HepG2 (cell line): ENCODE measurements around the gene ING5. TPM values are rescaled to one million over a fixed set of nuclear protein-coding genes. Genes with fewer than 3 reads are reported as not detected.
A peak's percentile ranks its signal among the peaks of the same experiment; 100 is the strongest.

ENCODE experiments used
- HOXA5 ChIP-seq: sonication (generic); formaldehyde crosslinking; IDR thresholded peaks from 2 replicates; pipeline ENCODE4 v1.4.0; 2020; ENCODE audit warnings: missing genetic modification reagents
- MXD3 ChIP-seq: IDR thresholded peaks from 2 replicates; pipeline ENCODE4 v1.6.1; 2016; ENCODE audit warnings: mild to moderate bottlenecking, missing biosample characterization, missing genetic modification reagents
- NFKB2 ChIP-seq: sonication (generic); formaldehyde crosslinking; IDR thresholded peaks from 2 replicates; pipeline ENCODE4 v1.4.0; 2020; ENCODE audit warnings: missing genetic modification reagents, borderline replicate concordance
- TCF12 ChIP-seq, 2 experiments: fragments of 450-650 bp in 1 of 2; sonication (generic) in 1 of 2; formaldehyde crosslinking in 1 of 2; IDR thresholded peaks; 2 replicates each; pipeline versions ENCODE4 v1.6.1 to v1.8.0; 2017 to 2022; ENCODE audit warnings: antibody characterized with exemption in 1 of 2, mild to moderate bottlenecking in 1 of 2, missing genetic modification reagents in 1 of 2, moderate library complexity in 1 of 2
- ZBTB40 ChIP-seq, 2 experiments: fragments of 450-650 bp in 1 of 2; sonication (generic) in 1 of 2; formaldehyde crosslinking in 1 of 2; IDR thresholded peaks; 2 replicates each; pipeline versions ENCODE4 v1.6.1 to v1.8.0; 2016 to 2022; ENCODE audit warnings: antibody characterized with exemption in 1 of 2, mild to moderate bottlenecking in 1 of 2, missing genetic modification reagents in 1 of 2
- ZFP36L2 ChIP-seq: sonication (generic); formaldehyde crosslinking; IDR thresholded peaks from 2 replicates; pipeline ENCODE4 v1.4.0; 2020; ENCODE audit warnings: missing genetic modification reagents
- ZNF354B ChIP-seq: sonication (generic); formaldehyde crosslinking; IDR thresholded peaks from 2 replicates; pipeline ENCODE4 v1.8.0; 2022; ENCODE audit warnings: mild to moderate bottlenecking, missing genetic modification reagents
- ZNF382 ChIP-seq: sonication (generic); formaldehyde crosslinking; IDR thresholded peaks from 2 replicates; pipeline ENCODE4 v1.5.0; 2020; ENCODE audit warnings: missing genetic modification reagents, mild to moderate bottlenecking, borderline replicate concordance
- ZUFSP ChIP-seq: sonication (generic); formaldehyde crosslinking; IDR thresholded peaks from 2 replicates; pipeline ENCODE4 v1.9.0; 2021; ENCODE audit warnings: missing genetic modification reagents, mild to moderate bottlenecking, borderline replicate concordance
- polyA plus RNA-seq, 8 experiments: library from polyadenylated mRNA; depleted of rRNA in 3 of 8; stranded (reverse) in 7 of 8; unstranded in 1 of 8; fragments of >200 nt; fragmentation: Illumina TruSeq in 4 of 8; extraction: Trizol in 4 of 8; gene quantifications; 2 replicates each; pipeline versions ENCODE4 v1.2.1 to v1.2.3, GENCODE V29; 2011 to 2016; ENCODE audit warnings: low read depth in 4 of 8, missing spikeins in 1 of 8, mixed read lengths in 1 of 8; ENCODE audit not compliant: insufficient read depth in 1 of 8
- total RNA-seq, 5 experiments: library from RNA; depleted of rRNA; stranded (reverse); fragments of >200 nt; fragmentation: Illumina TruSeq; extraction: Trizol; gene quantifications; 2 replicates each; pipeline ENCODE4 v1.2.3, GENCODE V29; 2016; ENCODE audit warnings: low read depth in 1 of 5
- TF ChIP-seq, protein P1 (sequence below): sonication (generic); formaldehyde crosslinking; IDR thresholded peaks from 2 replicates; pipeline ENCODE4 v1.5.0; 2020; ENCODE audit warnings: mild to moderate bottlenecking, missing genetic modification reagents
- TF ChIP-seq, protein P2 (sequence below): sonication (generic); formaldehyde crosslinking; IDR thresholded peaks from 2 replicates; pipeline ENCODE4 v1.4.0; 2020; ENCODE audit warnings: mild to moderate bottlenecking, missing genetic modification reagents
- TF ChIP-seq, protein P3 (sequence below): sonication (generic); formaldehyde crosslinking; IDR thresholded peaks from 2 replicates; pipeline ENCODE4 v1.4.0; 2020; ENCODE audit warnings: missing genetic modification reagents

Gene ING5
- total and polyA plus RNA-seq, 2 of the 13 experiments (the other 11 are each of a cell fraction or from before 2014, with no cell fraction given), result 61.9 to 71.9 TPM

DNA sequence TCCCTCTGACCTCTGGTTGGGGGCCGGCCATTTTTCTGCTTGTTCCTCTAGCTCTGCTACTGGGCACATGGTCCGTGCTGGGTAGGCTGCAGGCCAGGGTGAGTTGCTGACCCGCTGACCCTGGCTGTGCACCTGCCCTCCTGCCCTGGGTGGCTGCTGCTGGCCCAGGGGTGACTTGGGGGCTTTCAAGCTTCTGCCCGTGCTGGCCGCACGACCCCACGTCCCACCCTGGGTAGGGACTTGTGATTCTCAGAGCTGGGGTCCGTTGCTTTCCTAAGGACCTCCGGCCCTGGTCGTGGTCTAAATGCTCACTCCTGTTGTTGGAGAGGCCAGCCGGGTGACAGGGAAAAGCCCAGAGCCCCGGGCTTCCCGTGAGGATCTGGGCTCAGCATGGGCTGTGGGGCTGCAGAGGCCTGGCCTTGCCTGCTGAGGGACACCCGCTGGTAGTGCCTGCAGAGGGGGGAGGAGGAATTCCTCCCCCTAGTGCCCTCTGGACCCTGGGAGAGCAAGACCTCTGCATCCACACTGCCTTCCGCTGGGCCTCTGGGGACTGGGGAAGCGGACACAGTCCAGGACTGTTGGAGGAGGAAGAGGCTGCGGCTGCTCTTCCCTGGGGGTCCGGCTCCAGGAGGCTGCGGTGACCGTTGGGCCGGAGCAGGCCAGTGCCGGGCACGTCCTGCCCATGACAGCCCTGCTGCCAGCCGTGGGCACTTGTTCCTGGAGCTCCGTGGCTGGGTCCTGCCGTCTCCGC lies 68.5 kb downstream of the ING5 start (continued):
- TF ChIP-seq ZUFSP (CRISPR knock-in tag) (no peak), HOXA5 (CRISPR knock-in tag) (peak; percentile 80), ZBTB40 (IDR thresholded peaks at IDR 0.05) (no peak), ZBTB40 (CRISPR knock-in tag; IDR thresholded peaks at IDR 0.05) (peak; percentile 61; the same call in 1 of the 2 replicates), ZNF382 (CRISPR knock-in tag) (no peak), NFKB2 (peak; percentile 93), ZNF354B (CRISPR knock-in tag) (no peak), ZFP36L2 (0 out of 2 replicates have a peak, but pooled peaks have one; percentile 89), MXD3 (CRISPR knock-in tag) (peak; percentile 80), TCF12 (IDR thresholded peaks at IDR 0.05) (no peak), TCF12 (CRISPR knock-in tag; IDR thresholded peaks at IDR 0.05) (peak; percentile 42; the same call in 1 of the 2 replicates)
- TF ChIP-seq, protein P1, sequence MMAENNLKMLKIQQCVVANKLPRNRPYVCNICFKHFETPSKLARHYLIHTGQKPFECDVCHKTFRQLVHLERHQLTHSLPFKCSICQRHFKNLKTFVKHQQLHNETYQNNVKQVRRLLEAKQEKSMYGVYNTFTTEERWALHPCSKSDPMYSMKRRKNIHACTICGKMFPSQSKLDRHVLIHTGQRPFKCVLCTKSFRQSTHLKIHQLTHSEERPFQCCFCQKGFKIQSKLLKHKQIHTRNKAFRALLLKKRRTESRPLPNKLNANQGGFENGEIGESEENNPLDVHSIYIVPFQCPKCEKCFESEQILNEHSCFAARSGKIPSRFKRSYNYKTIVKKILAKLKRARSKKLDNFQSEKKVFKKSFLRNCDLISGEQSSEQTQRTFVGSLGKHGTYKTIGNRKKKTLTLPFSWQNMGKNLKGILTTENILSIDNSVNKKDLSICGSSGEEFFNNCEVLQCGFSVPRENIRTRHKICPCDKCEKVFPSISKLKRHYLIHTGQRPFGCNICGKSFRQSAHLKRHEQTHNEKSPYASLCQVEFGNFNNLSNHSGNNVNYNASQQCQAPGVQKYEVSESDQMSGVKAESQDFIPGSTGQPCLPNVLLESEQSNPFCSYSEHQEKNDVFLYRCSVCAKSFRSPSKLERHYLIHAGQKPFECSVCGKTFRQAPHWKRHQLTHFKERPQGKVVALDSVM (CRISPR knock-in tag), result no peak; the same call in none of the 2 replicates
- TF ChIP-seq, protein P2, sequence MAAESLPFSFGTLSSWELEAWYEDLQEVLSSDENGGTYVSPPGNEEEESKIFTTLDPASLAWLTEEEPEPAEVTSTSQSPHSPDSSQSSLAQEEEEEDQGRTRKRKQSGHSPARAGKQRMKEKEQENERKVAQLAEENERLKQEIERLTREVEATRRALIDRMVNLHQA (CRISPR knock-in tag), result no peak
- TF ChIP-seq, protein P3, sequence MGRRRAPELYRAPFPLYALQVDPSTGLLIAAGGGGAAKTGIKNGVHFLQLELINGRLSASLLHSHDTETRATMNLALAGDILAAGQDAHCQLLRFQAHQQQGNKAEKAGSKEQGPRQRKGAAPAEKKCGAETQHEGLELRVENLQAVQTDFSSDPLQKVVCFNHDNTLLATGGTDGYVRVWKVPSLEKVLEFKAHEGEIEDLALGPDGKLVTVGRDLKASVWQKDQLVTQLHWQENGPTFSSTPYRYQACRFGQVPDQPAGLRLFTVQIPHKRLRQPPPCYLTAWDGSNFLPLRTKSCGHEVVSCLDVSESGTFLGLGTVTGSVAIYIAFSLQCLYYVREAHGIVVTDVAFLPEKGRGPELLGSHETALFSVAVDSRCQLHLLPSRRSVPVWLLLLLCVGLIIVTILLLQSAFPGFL (CRISPR knock-in tag), result no peak
